Activated CD8-positive, alpha-beta T cell treated with anti-CD3 and anti-CD28 coated beads, Interleukin-2, amount 10 ng/mL, durations not matched to agents 7 days and 5 days (primary cell): ENCODE results near the gene REC114. TPM values are rescaled to one million over a fixed set of nuclear protein-coding genes. Genes with fewer than 3 reads are reported as not detected.
"Not testable (repeated sequence)": the region's sequence is repeated elsewhere in the genome, so short reads cannot be mapped to it uniquely, and the experiment has no call there.

ENCODE experiments used
- ATAC-seq: fragments of 150-1000 bp; cut with Tn5 transposase; one replicate; pipeline ENCODE4 v1.10.0; 2021; ENCODE audit warnings: moderate library complexity
- CTCF ChIA-PET: fragments of 350-600 bp; sonication (Branson Sonifier 250); formaldehyde crosslinking; loops from one replicate; lab custom pipeline; 2021; ENCODE audit warnings: antibody characterized with exemption; lab: Charles Lee
- POLR2A ChIA-PET: fragments of 350-600 bp; sonication (Branson Sonifier 250); formaldehyde crosslinking; loops from one replicate; lab custom pipeline; 2021; ENCODE audit warnings: antibody characterized with exemption; lab: Charles Lee
- DNase-seq: peaks from one replicate; pipeline ENCODE4 v3.0.0-alpha.2; 2020
- H3K27ac Mint-ChIP-seq: one replicate; pipeline ENCODE4 v1.8.0; 2021; ENCODE audit warnings: mild to moderate bottlenecking, mixed read lengths
- H3K27me3 Mint-ChIP-seq: one replicate; pipeline ENCODE4 v1.8.0; 2021; ENCODE audit warnings: low read depth, mixed read lengths
- H3K36me3 Mint-ChIP-seq: one replicate; pipeline ENCODE4 v1.8.0; 2021; ENCODE audit warnings: low read depth, mixed read lengths
- H3K4me1 Mint-ChIP-seq: one replicate; pipeline ENCODE4 v1.8.0; 2021; ENCODE audit warnings: low read depth, mixed read lengths
- H3K4me3 Mint-ChIP-seq: one replicate; pipeline ENCODE4 v1.8.0; 2021; ENCODE audit warnings: mild to moderate bottlenecking, mixed read lengths
- H3K9me3 Mint-ChIP-seq: one replicate; pipeline ENCODE4 v1.8.0; 2022; ENCODE audit warnings: mixed read lengths; ENCODE audit not compliant: insufficient read depth
- total RNA-seq, 2 experiments: library from RNA; stranded (reverse); gene quantifications; one replicate each; pipeline ENCODE4 v1.2.3, GENCODE V29; 2021

REC114 gene
- total RNA-seq, 2 experiments from 2014 or later: not detected

GRCh38 chr15:73538563-73539211, 95.7 kb downstream of the REC114 start:
- Mint-ChIP-seq H3K4me1 (no peaks in the 10 kb centered on the region), H3K4me3 (no peak overlapping the region), H3K27me3 (peaks cover 5% of the 10 kb centered on the region), H3K27ac (no peak overlapping the region), H3K9me3 (no peaks in the 10 kb centered on the region), H3K36me3 (no peaks in the 10 kb centered on the region)
- ChIA-PET CTCF (no interaction called here), POLR2A (no interaction called here)
- ATAC-seq: no peak
- no peak for DNase-seq

- H3K36me3 Mint-ChIP-seq: no peaks in the 10 kb centered on the region
- H3K4me1 Mint-ChIP-seq: no peaks in the 10 kb centered on the region
- H3K4me3 Mint-ChIP-seq: no peak overlapping the region
- ATAC-seq (no peak), DNase-seq (no peak)
- no peak overlapping the region for H3K27ac Mint-ChIP-seq
- ChIA-PET CTCF (no interaction called here), POLR2A (no interaction called here)
- no peaks in the 10 kb centered on the region for H3K9me3 Mint-ChIP-seq
- peaks cover 5% of the 10 kb centered on the region for H3K27me3 Mint-ChIP-seq
These were observed 96.5 kb downstream of the REC114 start for GRCh38 chr15:73539212-73540128.

- no peak for ATAC-seq
- ChIA-PET CTCF (no interaction called here), POLR2A (no interaction called here)
- Mint-ChIP-seq H3K27ac (no peak overlapping the region), H3K4me3 (no peak overlapping the region), H3K9me3 (no peaks in the 10 kb centered on the region), H3K36me3 (no peaks in the 10 kb centered on the region), H3K4me1 (no peaks in the 10 kb centered on the region), H3K27me3 (peaks cover 5% of the 10 kb centered on the region)
- no peak for DNase-seq
These were observed 97.2 kb downstream of the REC114 start for GRCh38 chr15:73540161-73540560.

GRCh38 chr15:73541479-73541878, 98.5 kb downstream of the REC114 start:
- ATAC-seq (no peak), DNase-seq (no peak)
- POLR2A ChIA-PET: interaction anchor here (0.6 kb wide), 1 partner anchor 48 kb away, joined by 5 read pairs; no protein-coding TSS in a partner anchor
- no peaks in the 10 kb centered on the region for H3K36me3 Mint-ChIP-seq
- H3K4me1 Mint-ChIP-seq: no peaks in the 10 kb centered on the region
- no peaks in the 10 kb centered on the region for H3K9me3 Mint-ChIP-seq
- no peak overlapping the region for H3K27ac Mint-ChIP-seq
- peaks cover 5% of the 10 kb centered on the region for H3K27me3 Mint-ChIP-seq
- CTCF ChIA-PET: no interaction called here
- H3K4me3 Mint-ChIP-seq: no peak overlapping the region

GRCh38 chr15:73548925-73549324, 106.0 kb downstream of the REC114 start:
- POLR2A ChIA-PET, CTCF ChIA-PET, H3K27ac Mint-ChIP-seq: not testable (repeated sequence)

GRCh38 chr15:73550190-73550589, 107.2 kb downstream of the REC114 start:
- no peaks in the 10 kb centered on the region for H3K36me3 Mint-ChIP-seq
- H3K27ac Mint-ChIP-seq: no peak overlapping the region
- H3K9me3 Mint-ChIP-seq: no peaks in the 10 kb centered on the region
- H3K27me3 Mint-ChIP-seq: peaks cover 2% of the 10 kb centered on the region
- ChIA-PET CTCF (interaction anchor here (0.9 to 2.2 kb wide), 4 partner anchors 13 to 155 kb away, joined by 3 to 10 read pairs (median 6); no protein-coding TSS in a partner anchor), POLR2A (no interaction called here)
- H3K4me3 Mint-ChIP-seq: no peak overlapping the region
- H3K4me1 Mint-ChIP-seq: peaks cover under 1% of the 10 kb centered on the region
- ATAC-seq: no peak
- no peak for DNase-seq

More at GRCh38 chr15:73548925-73549324, 106.0 kb downstream of the REC114 start:
- H3K4me1 Mint-ChIP-seq, H3K27me3 Mint-ChIP-seq, ATAC-seq, H3K9me3 Mint-ChIP-seq, H3K4me3 Mint-ChIP-seq, DNase-seq, H3K36me3 Mint-ChIP-seq: not testable (repeated sequence)

GRCh38 chr15:73555080-73555479, 112.1 kb downstream of the REC114 start:
- POLR2A ChIA-PET: no interaction called here
- no peaks in the 10 kb centered on the region for H3K27me3 Mint-ChIP-seq
- DNase-seq (no peak), ATAC-seq (no peak)
- H3K36me3 Mint-ChIP-seq: peaks cover 2% of the 10 kb centered on the region
- peaks cover 4% of the 10 kb centered on the region for H3K4me1 Mint-ChIP-seq
- H3K27ac Mint-ChIP-seq: no peak overlapping the region
- H3K9me3 Mint-ChIP-seq: no peaks in the 10 kb centered on the region
- no peak overlapping the region for H3K4me3 Mint-ChIP-seq
- CTCF ChIA-PET: interaction anchor here (1.1 to 2.9 kb wide), 3 partner anchors 10 to 81 kb away, joined by 3 to 26 read pairs (median 6); no protein-coding TSS in a partner anchor

- Mint-ChIP-seq H3K4me3 (no peak overlapping the region), H3K9me3 (no peaks in the 10 kb centered on the region)
- POLR2A ChIA-PET: no interaction called here
These were observed 115.6 kb downstream of the REC114 start for GRCh38 chr15:73558529-73558928.

GRCh38 chr15:73560501-73561117, 117.6 kb downstream of the REC114 start:
- H3K4me3 Mint-ChIP-seq: no peak overlapping the region
- peaks cover 8% of the 10 kb centered on the region for H3K4me1 Mint-ChIP-seq
- ATAC-seq (no peak), DNase-seq (peak; percentile 51)
- peaks cover 11% of the 10 kb centered on the region for H3K36me3 Mint-ChIP-seq
- ChIA-PET CTCF (interaction anchor here (0.5 to 8.4 kb wide), 16 partner anchors 9 to 308 kb away, joined by 3 to 135 read pairs (median 4); partner anchors contain the start of gene NPTN), POLR2A (interaction anchor here (0.6 kb wide), 2 partner anchors 71 to 76 kb away, joined by 4 read pairs; no protein-coding TSS in a partner anchor)
- H3K27ac Mint-ChIP-seq: no peak overlapping the region
- H3K27me3 Mint-ChIP-seq: no peaks in the 10 kb centered on the region
- H3K9me3 Mint-ChIP-seq: no peaks in the 10 kb centered on the region

More at GRCh38 chr15:73558529-73558928, 115.6 kb downstream of the REC114 start:
- Mint-ChIP-seq H3K27me3 (no peaks in the 10 kb centered on the region), H3K27ac (no peak overlapping the region), H3K36me3 (peaks cover 10% of the 10 kb centered on the region), H3K4me1 (peaks cover 4% of the 10 kb centered on the region)
- DNase-seq: no peak
- ATAC-seq: no peak
- CTCF ChIA-PET: interaction anchor here (8.4 kb wide), 1 partner anchor 77 kb away, joined by 135 read pairs; the partner anchor contains the start of gene NPTN

- ChIA-PET CTCF (interaction anchor here (8.4 kb wide), 1 partner anchor 72 kb away, joined by 135 read pairs; the partner anchor contains the start of gene NPTN), POLR2A (no interaction called here)
- no peak for DNase-seq
- no peak overlapping the region for H3K4me3 Mint-ChIP-seq
- no peak overlapping the region for H3K27ac Mint-ChIP-seq
- peaks cover 13% of the 10 kb centered on the region for H3K36me3 Mint-ChIP-seq
- H3K9me3 Mint-ChIP-seq: no peaks in the 10 kb centered on the region
- no peaks in the 10 kb centered on the region for H3K27me3 Mint-ChIP-seq
- no peak for ATAC-seq
- H3K4me1 Mint-ChIP-seq: peaks cover 8% of the 10 kb centered on the region
These were observed 121.3 kb downstream of the REC114 start for GRCh38 chr15:73564255-73564654.

GRCh38 chr15:73567020-73567419, 124.1 kb downstream of the REC114 start:
- no peak for DNase-seq
- no peak for ATAC-seq
- no peaks in the 10 kb centered on the region for H3K9me3 Mint-ChIP-seq
- H3K27me3 Mint-ChIP-seq: no peaks in the 10 kb centered on the region
- peaks cover 24% of the 10 kb centered on the region for H3K4me1 Mint-ChIP-seq
- no peak overlapping the region for H3K27ac Mint-ChIP-seq
- H3K36me3 Mint-ChIP-seq: peaks cover 28% of the 10 kb centered on the region
- ChIA-PET CTCF (interaction anchor here (1.6 to 8.4 kb wide), 2 partner anchors 69 to 133 kb away, joined by 5 to 135 read pairs; partner anchors contain the start of gene NPTN), POLR2A (no interaction called here)
- H3K4me3 Mint-ChIP-seq: no peak overlapping the region
